SK-N-SH (cell line): ENCODE results near the gene UBE2L6. TPM values are rescaled to one million over a fixed set of nuclear protein-coding genes. Genes with fewer than 3 reads are reported as not detected.

Source experiments
- CTCF ChIA-PET: fragments of 300-600, 350-600 bp; formaldehyde crosslinking; extraction: SDS; loops from one replicate; lab custom pipeline; 2021; lab: Yijun Ruan, JAX
- POLR2A ChIA-PET: fragments of 350-600 bp; sonication (Branson Sonifier 250); formaldehyde crosslinking; extraction: SDS; loops from one replicate; lab custom pipeline; 2020; ENCODE audit warnings: antibody characterized with exemption, inconsistent platforms; lab: Yijun Ruan, JAX
- DNase-seq: peaks from one replicate; pipeline ENCODE4 v3.0.0; 2012
- H2AFZ ChIP-seq: fragments of 200-600 bp; sonication (generic); 2 replicates; pipeline ENCODE4 v1.8.1; 2016; ENCODE audit warnings: antibody characterized with exemption, mild to moderate bottlenecking, low read depth
- H3F3A ChIP-seq: fragments of 200-600 bp; sonication (generic); replicated peaks from 2 replicates; pipeline ENCODE3; 2016; ENCODE audit warnings: antibody characterized with exemption, mild to moderate bottlenecking; ENCODE audit not compliant: insufficient read depth
- H3K27ac ChIP-seq, 2 experiments: fragments of 200-500 bp in 1 of 2; fragments of 200-600 bp in 1 of 2; sonication (Bioruptor generic) in 1 of 2; sonication (generic), shearing (Covaris generic) in 1 of 2; 2 replicates each; pipeline versions ENCODE4 v1.5.1 to v1.6.1; 2014 to 2016; ENCODE audit warnings: low read depth in 2 of 2, inconsistent platforms in 1 of 2, low read length in 1 of 2, mild to moderate bottlenecking in 1 of 2, mixed read lengths in 1 of 2
- H3K27me3 ChIP-seq: fragments of 200-600 bp; sonication (generic), shearing (Covaris generic); 2 replicates; pipeline ENCODE4 v1.6.1; 2016; ENCODE audit warnings: mixed run types; ENCODE audit not compliant: insufficient read depth
- H3K36me3 ChIP-seq, 2 experiments: fragments of 200-500 bp in 1 of 2; fragments of 200-600 bp in 1 of 2; sonication (Bioruptor generic) in 1 of 2; sonication (generic) in 1 of 2; replicated peaks in 1 of 2; 2 replicates each; pipeline versions ENCODE3 to v1.5.1; 2014 to 2016; ENCODE audit warnings: low read length in 1 of 2, mild to moderate bottlenecking in 1 of 2; ENCODE audit not compliant: insufficient read depth in 2 of 2, control insufficient read depth in 1 of 2
- H3K4me1 ChIP-seq, 2 experiments: fragments of 200-500 bp in 1 of 2; fragments of 200-600 bp in 1 of 2; sonication (Bioruptor generic) in 1 of 2; sonication (generic), shearing (Covaris generic) in 1 of 2; 2 replicates each; pipeline versions ENCODE4 v1.5.1 to v1.6.1; 2014 to 2016; ENCODE audit warnings: low read depth in 1 of 2, low read length in 1 of 2, mixed run types in 1 of 2; ENCODE audit not compliant: insufficient read depth in 2 of 2, control insufficient read depth in 1 of 2
- H3K4me2 ChIP-seq: fragments of 200-600 bp; sonication (generic), shearing (Covaris generic); 2 replicates; pipeline ENCODE4 v1.6.1; 2017; ENCODE audit warnings: mixed run types
- H3K4me3 ChIP-seq, 2 experiments: fragments of 200-500 bp in 1 of 2; fragments of 200-600 bp in 1 of 2; sonication (Bioruptor generic) in 1 of 2; sonication (generic), shearing (Covaris generic) in 1 of 2; 2 replicates each; pipeline versions ENCODE4 v1.5.1 to v1.8.1; 2014 to 2016; ENCODE audit warnings: low read depth in 2 of 2, inconsistent platforms in 1 of 2, low read length in 1 of 2, mild to moderate bottlenecking in 1 of 2, mixed read lengths in 1 of 2, moderate library complexity in 1 of 2
- H3K79me2 ChIP-seq: fragments of 200-600 bp; sonication (generic); 2 replicates; pipeline ENCODE4 v1.8.1; 2017; ENCODE audit warnings: mild to moderate bottlenecking; ENCODE audit not compliant: insufficient read depth
- H3K9ac ChIP-seq: fragments of 200-600 bp; sonication (generic); 2 replicates; pipeline ENCODE4 v1.6.1; 2017; ENCODE audit warnings: mixed run types
- H3K9me2 ChIP-seq: fragments of 200-600 bp; sonication (generic); 2 replicates; pipeline ENCODE4 v1.6.1; 2017; ENCODE audit warnings: mixed run types
- H3K9me3 ChIP-seq: fragments of 200-600 bp; sonication (generic); 2 replicates; pipeline ENCODE4 v1.6.1; 2017; ENCODE audit warnings: mixed run types, mild to moderate bottlenecking, moderate library complexity
- H4K20me1 ChIP-seq: fragments of 200-600 bp; sonication (generic); 2 replicates; pipeline ENCODE4 v1.6.1; 2017; ENCODE audit warnings: mild to moderate bottlenecking, mixed run types; ENCODE audit not compliant: insufficient read depth
- CTCF ChIP-seq: fragments of 200-600 bp; sonication (generic); IDR thresholded peaks from 2 replicates; pipeline ENCODE4 v1.6.1; 2017; ENCODE audit warnings: antibody characterized with exemption, mild to moderate bottlenecking, moderate library complexity
- EP300 ChIP-seq, 2 experiments: IDR thresholded peaks; 2 replicates each; pipeline versions ENCODE4 v1.4.0 to v1.6.1; 2012; ENCODE audit warnings: borderline replicate concordance in 1 of 2, low read depth in 1 of 2, low read length in 1 of 2
- EZH2phosphoT487 ChIP-seq: fragments of 200-600 bp; sonication (generic); IDR thresholded peaks from 2 replicates; pipeline ENCODE4 v1.6.1; 2017; ENCODE audit warnings: low read depth, mixed run types, mild to moderate bottlenecking, antibody characterized with exemption, moderate library complexity, borderline replicate concordance
- FOSL2 ChIP-seq: IDR thresholded peaks from 2 replicates; pipeline ENCODE4 v1.4.0; 2012; ENCODE audit warnings: low read depth, mild to moderate bottlenecking, moderate library complexity, borderline replicate concordance
- FOXJ3 ChIP-seq: sonication (generic); formaldehyde crosslinking; IDR thresholded peaks from 2 replicates; pipeline ENCODE4 v1.5.1; 2020; ENCODE audit warnings: mild to moderate bottlenecking, missing genetic modification reagents
- JUND ChIP-seq: IDR thresholded peaks from 2 replicates; pipeline ENCODE4 v1.4.0; 2012
- MEF2A ChIP-seq: IDR thresholded peaks from 2 replicates; pipeline ENCODE4 v1.4.0; 2012; ENCODE audit warnings: low read depth, borderline replicate concordance
- NFIC ChIP-seq: IDR thresholded peaks from 2 replicates; pipeline ENCODE4 v1.4.0; 2012; ENCODE audit warnings: borderline replicate concordance
- PBX3 ChIP-seq: IDR thresholded peaks from 2 replicates; pipeline ENCODE4; 2012
- RAD21 ChIP-seq: IDR thresholded peaks from 2 replicates; pipeline ENCODE4 v1.6.1; 2012; ENCODE audit warnings: mild to moderate bottlenecking, low read length
- RCOR1 ChIP-seq: fragments of 150-350 bp; IDR thresholded peaks from 2 replicates; pipeline ENCODE4 v1.6.1; 2017; ENCODE audit warnings: antibody characterized with exemption, low read length
- REST ChIP-seq: IDR thresholded peaks from 2 replicates; pipeline ENCODE4 v1.6.1; 2012; ENCODE audit warnings: mild to moderate bottlenecking, low read depth, low read length, moderate library complexity
- RFX5 ChIP-seq: IDR thresholded peaks from 2 replicates; pipeline ENCODE4 v1.6.1; 2012; ENCODE audit warnings: mild to moderate bottlenecking, improper control_type of control experiment, low read length
- SIN3A ChIP-seq: IDR thresholded peaks from 2 replicates; pipeline ENCODE4 v1.6.1; 2012; ENCODE audit warnings: low read depth, mild to moderate bottlenecking, low read length, moderate library complexity, borderline replicate concordance
- SMC3 ChIP-seq: IDR thresholded peaks from 2 replicates; pipeline ENCODE4 v1.6.1; 2012; ENCODE audit warnings: low read depth, low read length, improper control_type of control experiment
- TAF1 ChIP-seq: IDR thresholded peaks from 2 replicates; pipeline ENCODE4 v1.6.1; 2012; ENCODE audit warnings: low read depth, mild to moderate bottlenecking, low read length, moderate library complexity, borderline replicate concordance
- TCF12 ChIP-seq: IDR thresholded peaks from 2 replicates; pipeline ENCODE4 v1.4.0; 2012
- USF1 ChIP-seq: IDR thresholded peaks from 2 replicates; pipeline ENCODE4 v1.4.0; 2012; ENCODE audit warnings: low read depth, borderline replicate concordance
- YY1 ChIP-seq: IDR thresholded peaks from 2 replicates; pipeline ENCODE4 v1.4.0; 2012; ENCODE audit warnings: low read depth, mild to moderate bottlenecking
- ZBTB33 ChIP-seq: IDR thresholded peaks from 2 replicates; pipeline ENCODE4 v1.4.0; 2012; ENCODE audit warnings: low read depth, borderline replicate concordance
- WGBS: methylation state at CpG from one replicate; pipeline ENCODE4 v1.1.6; 2017; ENCODE audit warnings: low lambda C conversion rate; 5-methylcytosine and 5-hydroxymethylcytosine counted together
- polyA plus RNA-seq, 3 experiments: library from polyadenylated mRNA; depleted of rRNA; stranded (reverse); fragments of >200 nt; gene quantifications; 2 replicates each; pipeline ENCODE4 v1.2.3, GENCODE V29; 2012

Gene UBE2L6
- polyA plus RNA-seq, 1 of the 3 experiments (the other 2 are of a cell fraction), result 77.0 TPM

GRCh38 chr11:57586711-57587245 lies 19.3 kb upstream of the UBE2L6 start:
- ChIA-PET CTCF (interaction anchor here (4.6 kb wide), 1 partner anchor 19 kb away, joined by 15 read pairs; the partner anchor contains the start of gene UBE2L6), POLR2A (no interaction called here)
- H3F3A ChIP-seq, result no peaks in the 10 kb centered on the region
- H3K4me3 ChIP-seq, result no peak overlapping the region
- H3K36me3 ChIP-seq, result no peaks in the 10 kb centered on the region
- H3K9me3 ChIP-seq, result no peaks in the 10 kb centered on the region
- no peak overlapping the region for H3K4me2 ChIP-seq
- no peaks in the 10 kb centered on the region for H3K4me1 ChIP-seq
- H3K27ac ChIP-seq, result no peak overlapping the region
- TF ChIP-seq PBX3, result no peak
- no peak for TF ChIP-seq EZH2phosphoT487
- TF ChIP-seq MEF2A, result no peak
- TF ChIP-seq YY1, result no peak
- TF ChIP-seq SIN3A, result no peak
- TF ChIP-seq JUND, result no peak
- TF ChIP-seq FOXJ3 (CRISPR knock-in tag), result no peak
- no peak for TF ChIP-seq CTCF
- TF ChIP-seq TCF12, result no peak
- no peak for TF ChIP-seq FOSL2
- TF ChIP-seq REST, result no peak
- no peak for TF ChIP-seq RAD21
- TF ChIP-seq TAF1, result no peak
- no peak for TF ChIP-seq ZBTB33
- TF ChIP-seq RCOR1, result no peak
- no peak for TF ChIP-seq USF1
- no peak for TF ChIP-seq EP300 (IDR thresholded peaks at IDR 0.05; ENCODE audit: borderline replicate concordance in 1 of 2, low read depth in 1 of 2, low read length in 1 of 2)
- TF ChIP-seq SMC3, result no peak
- no peak for TF ChIP-seq NFIC
- TF ChIP-seq RFX5, result no peak
- no peaks in the 10 kb centered on the region for H3K79me2 ChIP-seq
- no peak for DNase-seq
- H3K9ac ChIP-seq, result no peak overlapping the region
- H4K20me1 ChIP-seq, result no peaks in the 10 kb centered on the region
- no peaks in the 10 kb centered on the region for H3K27me3 ChIP-seq
- no peaks in the 10 kb centered on the region for H3K9me2 ChIP-seq
- H2AFZ ChIP-seq, result no peak overlapping the region
- WGBS, result 20% methylated on average over 2 of the region's 2 CpGs
